ENCODE measurements around the gene SLC3A2.

Gene SLC3A2

GRCh38 chr11:62880231-62880802 lies 379 bp upstream of the SLC3A2 start:
- in situ Hi-C loops (cut with HindIII; ENCODE audit: low sequenced_read_pairs), result no loop called here

GRCh38 chr11:62881579-62882430 lies 1.1 kb downstream of the SLC3A2 start:
- in situ Hi-C loops (cut with HindIII; ENCODE audit: low sequenced_read_pairs), result no loop called here

- in situ Hi-C loops (cut with HindIII; ENCODE audit: low sequenced_read_pairs), result no loop called here
These were observed 1.7 kb downstream of the SLC3A2 start for GRCh38 chr11:62882431-62882749.

- in situ Hi-C loops (cut with HindIII; ENCODE audit: low sequenced_read_pairs), result no loop called here
These were observed 2.2 kb downstream of the SLC3A2 start for GRCh38 chr11:62882788-62883501.

GRCh38 chr11:62883673-62884072 lies 3.0 kb downstream of the SLC3A2 start:
- in situ Hi-C loops (cut with HindIII; ENCODE audit: low sequenced_read_pairs), result no loop called here

- in situ Hi-C loops (cut with HindIII; ENCODE audit: low sequenced_read_pairs), result no loop called here
These were observed 4.5 kb downstream of the SLC3A2 start for GRCh38 chr11:62885137-62885750.

GRCh38 chr11:62888406-62888805 lies 7.7 kb downstream of the SLC3A2 start:
- in situ Hi-C loops (cut with HindIII; ENCODE audit: low sequenced_read_pairs), result no loop called here

- in situ Hi-C loops (cut with HindIII; ENCODE audit: low sequenced_read_pairs), result no loop called here
These were observed 8.4 kb downstream of the SLC3A2 start for GRCh38 chr11:62889126-62889483.

- in situ Hi-C loops (cut with HindIII; ENCODE audit: low sequenced_read_pairs), result no loop called here
These were observed 9.1 kb downstream of the SLC3A2 start for GRCh38 chr11:62889484-62890437.

- in situ Hi-C loops (cut with HindIII; ENCODE audit: low sequenced_read_pairs), result no loop called here
These were observed 11.6 kb downstream of the SLC3A2 start for GRCh38 chr11:62892077-62892922.

GRCh38 chr11:62895501-62895900 lies 14.8 kb downstream of the SLC3A2 start:
- in situ Hi-C loops (cut with HindIII; ENCODE audit: low sequenced_read_pairs), result no loop called here

GRCh38 chr11:62896049-62896448 lies 15.4 kb downstream of the SLC3A2 start:
- in situ Hi-C loops (cut with HindIII; ENCODE audit: low sequenced_read_pairs), result no loop called here

GRCh38 chr11:62897311-62897710 lies 16.6 kb downstream of the SLC3A2 start:
- in situ Hi-C loops (cut with HindIII; ENCODE audit: low sequenced_read_pairs), result no loop called here

- in situ Hi-C loops (cut with HindIII; ENCODE audit: low sequenced_read_pairs), result no loop called here
These were observed 17.3 kb downstream of the SLC3A2 start for GRCh38 chr11:62898027-62898426.

- in situ Hi-C loops (cut with HindIII; ENCODE audit: low sequenced_read_pairs), result no loop called here
These were observed 22.2 kb downstream of the SLC3A2 start for GRCh38 chr11:62902932-62903331.

GRCh38 chr11:62905296-62905695 lies 24.6 kb downstream of the SLC3A2 start:
- in situ Hi-C loops (cut with HindIII; ENCODE audit: low sequenced_read_pairs), result no loop called here

- in situ Hi-C loops (cut with HindIII; ENCODE audit: low sequenced_read_pairs), result no loop called here
These were observed 25.3 kb downstream of the SLC3A2 start for GRCh38 chr11:62905927-62906531.

GRCh38 chr11:62908468-62909072 lies 27.9 kb downstream of the SLC3A2 start:
- in situ Hi-C loops (cut with HindIII; ENCODE audit: low sequenced_read_pairs), result no loop called here

Measured in DLD1 (cell line).